Panc1 (cell line): ENCODE measurements around the gene USP12. TPM values are rescaled to one million over a fixed set of nuclear protein-coding genes. Genes with fewer than 3 reads are reported as not detected.

Experiments
- ATAC-seq: fragments of 200-7000 bp; cut with Tn5 transposase; 2 replicates; pipeline ENCODE4 v1.9.1; 2020; ENCODE audit warnings: mild to moderate bottlenecking, moderate library complexity
- BruUV-seq: library from RNA; stranded (reverse); fragments of 400-500 nt; replicated peaks from 2 replicates; lab custom pipeline; 2021; lab: Mats Ljungman, UMichigan
- CTCF ChIA-PET: fragments of 300-600 bp; sonication (Branson Sonifier 250); formaldehyde crosslinking; loops from one replicate; lab custom pipeline; 2022; ENCODE audit warnings: antibody characterized with exemption; lab: Charles Lee
- POLR2A ChIA-PET: fragments of 300-600 bp; sonication (Branson Sonifier 250); formaldehyde crosslinking; loops from one replicate; lab custom pipeline; 2022; ENCODE audit warnings: antibody characterized with exemption; lab: Charles Lee
- DNase-seq: peaks from one replicate; pipeline ENCODE4 v3.0.0-alpha.2; 2010; ENCODE audit warnings: low read depth, low spot score
- H3K27ac ChIP-seq: 2 replicates; pipeline ENCODE4 v1.5.1; 2011; ENCODE audit warnings: mild to moderate bottlenecking, low read length, inconsistent platforms
- H3K27me3 ChIP-seq: fragments of 200-500 bp; sonication (Bioruptor generic); 2 replicates; pipeline ENCODE4 v1.6.0; 2014; ENCODE audit warnings: low read length, inconsistent platforms; ENCODE audit not compliant: control insufficient read depth, insufficient read depth
- H3K36me3 ChIP-seq: fragments of 200-500 bp; sonication (Bioruptor generic); 2 replicates; pipeline ENCODE4 v1.5.1; 2014; ENCODE audit warnings: inconsistent platforms, mild to moderate bottlenecking, low read length, moderate library complexity; ENCODE audit not compliant: control insufficient read depth, insufficient read depth
- H3K4me1 ChIP-seq: 2 replicates; pipeline ENCODE4 v1.5.1; 2011; ENCODE audit warnings: inconsistent platforms, mild to moderate bottlenecking, low read length, moderate library complexity; ENCODE audit not compliant: control insufficient read depth, insufficient read depth
- H3K4me3 ChIP-seq, 2 experiments: 2 replicates each; pipeline ENCODE4 v1.5.1; 2011 to 2012; ENCODE audit warnings: low read depth in 2 of 2, low read length in 2 of 2, mild to moderate bottlenecking in 2 of 2, inconsistent platforms in 1 of 2, moderate library complexity in 1 of 2
- H3K9me3 ChIP-seq: fragments of 200-500 bp; sonication (Bioruptor generic); 2 replicates; pipeline ENCODE4 v1.5.1; 2014; ENCODE audit warnings: low read depth, mild to moderate bottlenecking, inconsistent platforms, low read length, moderate library complexity; ENCODE audit not compliant: control insufficient read depth, insufficient read depth
- CTCF ChIP-seq: fragments of 450-650 bp; IDR thresholded peaks from 2 replicates; pipeline ENCODE4 v1.5.1; 2017; ENCODE audit warnings: mild to moderate bottlenecking
- POLR2AphosphoS5 ChIP-seq: IDR thresholded peaks from 2 replicates; pipeline ENCODE4 v1.6.1; 2012; ENCODE audit warnings: mild to moderate bottlenecking, low read depth, low read length, moderate library complexity
- REST ChIP-seq, 2 experiments: IDR thresholded peaks; 2 replicates each; pipeline ENCODE4 v1.6.1; 2011 to 2012; ENCODE audit warnings: low read depth in 2 of 2, control low read depth in 1 of 2, low read length in 1 of 2, mild to moderate bottlenecking in 1 of 2, moderate library complexity in 1 of 2; ENCODE audit not compliant: insufficient read depth in 1 of 2
- SIN3A ChIP-seq: IDR thresholded peaks from 2 replicates; pipeline ENCODE4 v1.6.1; 2012; ENCODE audit warnings: low read depth, mild to moderate bottlenecking, low read length, moderate library complexity, borderline replicate concordance; ENCODE audit not compliant: insufficient read depth
- TCF7L2 ChIP-seq: IDR thresholded peaks from 2 replicates; pipeline ENCODE4 v1.6.1; 2011; ENCODE audit warnings: mild to moderate bottlenecking, low read depth, low read length, inconsistent platforms
- in situ Hi-C: cut with HindIII; loops from 2 replicates; pipeline ENCODE4 v1.10.0; 2016; ENCODE audit warnings: low sequenced_read_pairs, low pct_unique_long_range_greater_than_20kb
- intact Hi-C: fragments of 100-400 bp; cut with micrococcal nuclease; formaldehyde crosslinking; loops from one replicate; pipeline ENCODE4 v1.10.0; 2022; ENCODE audit not compliant: unreplicated experiment
- total RNA-seq: library from RNA; stranded (reverse); gene quantifications from one replicate; pipeline ENCODE4 v1.2.1, GENCODE V29; 2021; ENCODE audit not compliant: unreplicated experiment

Gene USP12
- total RNA-seq, 1 experiment from 2014 or later, result 82.0 TPM

- BruUV-seq, result no TSS peak
- ChIA-PET CTCF (no interaction called here), POLR2A (no interaction called here)
- Histone ChIP-seq H3K27me3 (no peaks in the 10 kb centered on the region), H3K4me3 (no peak overlapping the region), H3K36me3 (no peaks in the 10 kb centered on the region; the same call in 1 of the 2 replicates), H3K27ac (peak overlapping the region; percentile 5; the same call in 1 of the 2 replicates), H3K9me3 (no peaks in the 10 kb centered on the region), H3K4me1 (peaks cover 18% of the 10 kb centered on the region; the same call in 1 of the 2 replicates)
- in situ Hi-C loops, result no loop called here
- TF ChIP-seq TCF7L2, result no peak
- no peak for TF ChIP-seq REST (IDR thresholded peaks at IDR 0.05; ENCODE audit: insufficient read depth in 1 of 2, low read depth in 2 of 2, low read length in 1 of 2)
- TF ChIP-seq CTCF, result no peak
- TF ChIP-seq POLR2AphosphoS5, result no peak
- TF ChIP-seq SIN3A, result no peak
- intact Hi-C loops, result no loop called here
- DNase-seq, result no peak
- ATAC-seq, result no peak
Measured at GRCh38 chr13:27176470-27177410, 5.1 kb upstream of the USP12 start.

- TF ChIP-seq SIN3A (no peak), CTCF (no peak), POLR2AphosphoS5 (no peak), TCF7L2 (no peak), REST (IDR thresholded peaks at IDR 0.05; ENCODE audit: insufficient read depth in 1 of 2, low read depth in 2 of 2, low read length in 1 of 2) (no peak)
- POLR2A ChIA-PET, result no interaction called here
- CTCF ChIA-PET, result interaction anchor here (0.5 kb wide), 1 partner anchor 228 kb away, joined by 5 read pairs; no protein-coding TSS in a partner anchor
Measured at GRCh38 chr13:27174766-27175455, 3.3 kb upstream of the USP12 start.

More at GRCh38 chr13:27174766-27175455, 3.3 kb upstream of the USP12 start:
- no peak overlapping the region for H3K4me3 ChIP-seq
- ATAC-seq (no peak), DNase-seq (no peak)
- H3K36me3 ChIP-seq, result no peaks in the 10 kb centered on the region; the same call in 1 of the 2 replicates
- no TSS peak for BruUV-seq
- intact Hi-C loops (loop anchor here (5.0 kb wide), 1 partner anchor 177 kb away; no protein-coding TSS in a partner anchor), in situ Hi-C loops (no loop called here)
- peak overlapping the region; percentile 63 for H3K27ac ChIP-seq
- H3K9me3 ChIP-seq, result no peaks in the 10 kb centered on the region
- peaks cover 18% of the 10 kb centered on the region; the same call in 1 of the 2 replicates for H3K4me1 ChIP-seq
- H3K27me3 ChIP-seq, result no peaks in the 10 kb centered on the region
